GM12878 (cell line): Measurements from ENCODE around the gene CFAP299. TPM values are rescaled to one million over a fixed set of nuclear protein-coding genes. Genes with fewer than 3 reads are reported as not detected.

Experiments used
- ATAC-seq: fragments of 200-7000 bp; cut with Tn5 transposase; 3 replicates; pipeline ENCODE4 v1.9.1; 2020; ENCODE audit warnings: mild to moderate bottlenecking, moderate library complexity
- BruUV-seq: library from RNA; stranded (reverse); fragments of 400-500 nt; replicated peaks from 2 replicates; lab custom pipeline; 2021; lab: Mats Ljungman, UMichigan
- CTCF ChIA-PET: fragments of 300-600 bp; sonication (Branson Sonifier 250); formaldehyde crosslinking; extraction: SDS; loops from one replicate; lab custom pipeline; 2021; ENCODE audit warnings: inconsistent platforms; lab: Yijun Ruan, JAX
- POLR2A ChIA-PET: fragments of 350-600 bp; formaldehyde crosslinking; extraction: SDS; loops from one replicate; lab custom pipeline; 2021; ENCODE audit warnings: inconsistent platforms; lab: Charles Lee
- RAD21 ChIA-PET: fragments of 300-600 bp; sonication (Branson Sonifier 250); formaldehyde crosslinking; loops from one replicate; lab custom pipeline; 2023; ENCODE audit warnings: antibody characterized with exemption; ENCODE audit not compliant: unreplicated experiment; lab: Charles Lee
- SMC1A ChIA-PET: fragments of 300-600 bp; sonication (Branson Sonifier 250); formaldehyde crosslinking; loops from one replicate; lab custom pipeline; 2023; ENCODE audit not compliant: unreplicated experiment, uncharacterized antibody; lab: Charles Lee
- DNase-seq: peaks from one replicate; pipeline ENCODE4 v3.0.0-alpha.2; 2011; ENCODE audit warnings: low read depth, low spot score
- FAIRE-seq: peaks from 3 replicates; lab custom pipeline; 2011; peaks lifted over from hg19 to GRCh38; lab: Jason Lieb, UNC
- H2AFZ ChIP-seq: 2 replicates; pipeline ENCODE4 v1.6.0; 2011; ENCODE audit warnings: low read depth, low read length, control low read depth; ENCODE audit not compliant: control insufficient read depth
- H3K27ac ChIP-seq: 2 replicates; pipeline ENCODE4 v1.5.1; 2011; ENCODE audit warnings: control low read depth; ENCODE audit not compliant: control insufficient read depth, insufficient read depth
- H3K27me3 ChIP-seq, 2 experiments: replicated peaks in 1 of 2; 2 replicates each; pipeline versions ENCODE4 v1.6.0 to v1.6.1; 2011; ENCODE audit warnings: low read length in 1 of 2; ENCODE audit not compliant: control insufficient read depth in 2 of 2, insufficient read depth in 2 of 2
- H3K36me3 ChIP-seq, 2 experiments: 2 replicates each; pipeline ENCODE4 v1.5.1; 2011; ENCODE audit warnings: low read length in 1 of 2; ENCODE audit not compliant: control insufficient read depth in 2 of 2, insufficient read depth in 2 of 2
- H3K4me1 ChIP-seq: 2 replicates; pipeline ENCODE4 v1.6.1; 2011; ENCODE audit warnings: mild to moderate bottlenecking, low read length, moderate library complexity, mixed read lengths; ENCODE audit not compliant: control insufficient read depth, insufficient read depth
- H3K4me2 ChIP-seq: 2 replicates; pipeline ENCODE4 v1.6.0; 2011; ENCODE audit warnings: control low read depth; ENCODE audit not compliant: control insufficient read depth, insufficient read depth
- H3K4me3 ChIP-seq: fragments of 200-600 bp; sonication (generic); 2 replicates; pipeline ENCODE4 v1.5.1; 2016
- H3K79me2 ChIP-seq: 2 replicates; pipeline ENCODE4 v1.6.0; 2011; ENCODE audit warnings: low read length; ENCODE audit not compliant: control insufficient read depth, insufficient read depth
- H3K9ac ChIP-seq: 2 replicates; pipeline ENCODE4 v1.8.0; 2011; ENCODE audit warnings: low read length, control low read depth, mixed read lengths; ENCODE audit not compliant: control insufficient read depth, insufficient read depth
- H3K9me3 ChIP-seq: replicated peaks from 3 replicates; pipeline ENCODE4 v1.5.1; 2011; ENCODE audit warnings: mild to moderate bottlenecking, low read length; ENCODE audit not compliant: control insufficient read depth, insufficient read depth
- H4K20me1 ChIP-seq: 2 replicates; pipeline ENCODE4 v1.6.0; 2011; ENCODE audit not compliant: control insufficient read depth, insufficient read depth
- BCL11A ChIP-seq: IDR thresholded peaks from 2 replicates; pipeline ENCODE4 v1.6.1; 2011; ENCODE audit warnings: low read depth, low read length
- BRCA1 ChIP-seq: IDR thresholded peaks from 2 replicates; pipeline ENCODE4 v1.6.1; 2011; ENCODE audit warnings: low read depth, low read length, improper control_type of control experiment
- E2F8 ChIP-seq: fragments of 450-650 bp; IDR thresholded peaks from 2 replicates; pipeline ENCODE4 v1.6.1; 2018; ENCODE audit warnings: mild to moderate bottlenecking, low read depth, moderate library complexity; ENCODE audit not compliant: partially characterized antibody
- GATAD2B ChIP-seq: fragments of 450-650 bp; conservative IDR thresholded peaks from 2 replicates; pipeline ENCODE4 v1.6.1; 2017; ENCODE audit warnings: low read depth, mild to moderate bottlenecking, moderate library complexity
- HCFC1 ChIP-seq: fragments of 150-350 bp; IDR thresholded peaks from 2 replicates; pipeline ENCODE4 v1.6.1; 2014; ENCODE audit warnings: low read length
- IKZF2 ChIP-seq, 2 experiments: fragments of 450-650 bp; IDR thresholded peaks; 2 replicates each; pipeline ENCODE4 v1.6.1; 2017; ENCODE audit warnings: mild to moderate bottlenecking in 2 of 2, moderate library complexity in 2 of 2
- KAT2A ChIP-seq: conservative IDR thresholded peaks from 2 replicates; pipeline ENCODE4 v1.6.1; 2011; ENCODE audit warnings: low read depth, low read length; ENCODE audit not compliant: control insufficient read depth
- NFIC ChIP-seq: IDR thresholded peaks from 2 replicates; pipeline ENCODE4 v1.6.1; 2012; ENCODE audit warnings: low read depth, mild to moderate bottlenecking, inconsistent platforms, low read length, moderate library complexity
- PBX3 ChIP-seq: IDR thresholded peaks from 2 replicates; pipeline ENCODE4 v1.6.1; 2011; ENCODE audit warnings: mild to moderate bottlenecking, low read depth, low read length, moderate library complexity; ENCODE audit not compliant: insufficient replicate concordance
- RCOR1 ChIP-seq: conservative IDR thresholded peaks from 2 replicates; pipeline ENCODE4 v1.6.1; 2012; ENCODE audit warnings: low read depth, low read length, improper control_type of control experiment
- RELA ChIP-seq: fragments of 450-650 bp; IDR thresholded peaks from 2 replicates; pipeline ENCODE4 v1.8.0; 2014; ENCODE audit warnings: borderline replicate concordance; ENCODE audit not compliant: partially characterized antibody
- TBL1XR1 ChIP-seq: IDR thresholded peaks from 2 replicates; pipeline ENCODE4 v1.6.1; 2012; ENCODE audit warnings: low read depth, low read length, improper control_type of control experiment
- YY1 ChIP-seq: IDR thresholded peaks from 2 replicates; pipeline ENCODE4 v1.6.1; 2011; ENCODE audit warnings: low read depth, mild to moderate bottlenecking, low read length
- ZBED1 ChIP-seq: IDR thresholded peaks from 2 replicates; pipeline ENCODE4 v1.6.1; 2016; ENCODE audit warnings: borderline replicate concordance
- ZBTB33 ChIP-seq: fragments of 450-650 bp; IDR thresholded peaks from 2 replicates; pipeline ENCODE4 v1.6.1; 2017; ENCODE audit warnings: mild to moderate bottlenecking
- ZNF592 ChIP-seq: fragments of 450-650 bp; IDR thresholded peaks from 2 replicates; pipeline ENCODE4 v1.6.1; 2017; ENCODE audit warnings: mild to moderate bottlenecking, moderate library complexity
- WGBS: methylation state at CpG from one replicate; pipeline ENCODE4 v1.1.6; 2016; ENCODE audit warnings: low lambda C conversion rate; ENCODE audit not compliant: insufficient replicate concordance, insufficient coverage; ENCODE audit errors: missing lambda C conversion rate; 5-methylcytosine and 5-hydroxymethylcytosine counted together
- in situ Hi-C: fragments of 300-500 bp; cut with MboI; formaldehyde crosslinking; loops from 9 replicates; pipeline ENCODE4 v1.14.3; 2018; ENCODE audit warnings: mixed read lengths
- intact Hi-C: fragments of 100-400 bp; cut with micrococcal nuclease; formaldehyde crosslinking; loops from one replicate; pipeline ENCODE4 v1.14.2; 2022; ENCODE audit not compliant: unreplicated experiment
- polyA plus RNA-seq, 11 experiments: library from polyadenylated mRNA; depleted of rRNA in 4 of 11; unstranded in 6 of 11; stranded (reverse) in 5 of 11; fragments of >200 nt; fragmentation: Nextera tagmentation in 4 of 11; fragmentation: Illumina TruSeq in 1 of 11; extraction: Ambion mirVana in 4 of 11; extraction: Trizol in 1 of 11; gene quantifications; 1 replicate in 1 of 11; 2 replicates in 10 of 11; pipeline versions ENCODE4 v1.2.1 to v1.2.3, GENCODE V29; 2011 to 2016; ENCODE audit warnings: inconsistent platforms in 2 of 11, missing spikeins in 2 of 11, low read depth in 1 of 11
- total RNA-seq, 4 experiments: library from RNA; depleted of rRNA in 3 of 4; stranded (reverse); fragments of >200 nt in 3 of 4; fragmentation: Illumina TruSeq in 1 of 4; extraction: Trizol in 1 of 4; gene quantifications; 2 replicates each; pipeline versions ENCODE4 v1.2.1 to v1.2.3, GENCODE V29; 2013 to 2021

The CFAP299 gene
- total and polyA plus RNA-seq, 10 of the 15 experiments (the other 5 are each of a cell fraction or from before 2014, with no cell fraction given): 0.06 to 0.34 TPM; not detected in 8

- no TSS peak for BruUV-seq
- TF ChIP-seq ZBED1 (no peak), KAT2A (no peak), NFIC (no peak), YY1 (no peak), TBL1XR1 (no peak), BCL11A (no peak), RCOR1 (no peak), HCFC1 (no peak), GATAD2B (no peak), ZNF592 (no peak), BRCA1 (no peak), ZBTB33 (no peak), RELA (no peak), IKZF2 (IDR thresholded peaks at IDR 0.05) (no peak), PBX3 (no peak), E2F8 (no peak)
Measured at GRCh38 chr4:80321341-80321740, 14.2 kb upstream of the CFAP299 start.

More at GRCh38 chr4:80321341-80321740, 14.2 kb upstream of the CFAP299 start:
- H3K9ac ChIP-seq: no peak overlapping the region
- in situ Hi-C loops (no loop called here), intact Hi-C loops (loop anchor here (10.0 kb wide), 1 partner anchor 1367 kb away; no protein-coding TSS in a partner anchor)
- H2AFZ ChIP-seq: no peak overlapping the region
- no peaks in the 10 kb centered on the region for H4K20me1 ChIP-seq
- H3K27me3 ChIP-seq: no peaks in the 10 kb centered on the region
- FAIRE-seq (no peak), DNase-seq (no peak), ATAC-seq (no peak)
- SMC1A ChIA-PET: no interaction called here
- RAD21 ChIA-PET: no interaction called here
- H3K79me2 ChIP-seq: no peaks in the 10 kb centered on the region
- H3K9me3 ChIP-seq: no peaks in the 10 kb centered on the region
- POLR2A ChIA-PET: no interaction called here
- no peak overlapping the region for H3K4me3 ChIP-seq
- CTCF ChIA-PET: interaction anchor here (1.3 kb wide), 1 partner anchor 9 kb away, joined by 4 read pairs; no protein-coding TSS in a partner anchor
- no peaks in the 10 kb centered on the region for H3K4me1 ChIP-seq
- H3K27ac ChIP-seq: no peak overlapping the region
- WGBS: 20% methylated on average over 8 of the region's 8 CpGs
- H3K36me3 ChIP-seq: no peaks in the 10 kb centered on the region
- no peak overlapping the region for H3K4me2 ChIP-seq
